Fibroblast of the conjunctiva (primary cell): ENCODE data around the gene RABGEF1.
"Not testable (repeated sequence)": the region's sequence is repeated elsewhere in the genome, so short reads cannot be mapped to it uniquely, and the experiment has no call there.

Source experiments
- DNase-seq: peaks from one replicate; pipeline ENCODE4 v3.0.0-alpha.2; 2010; ENCODE audit warnings: low read depth

RABGEF1 gene

DNA sequence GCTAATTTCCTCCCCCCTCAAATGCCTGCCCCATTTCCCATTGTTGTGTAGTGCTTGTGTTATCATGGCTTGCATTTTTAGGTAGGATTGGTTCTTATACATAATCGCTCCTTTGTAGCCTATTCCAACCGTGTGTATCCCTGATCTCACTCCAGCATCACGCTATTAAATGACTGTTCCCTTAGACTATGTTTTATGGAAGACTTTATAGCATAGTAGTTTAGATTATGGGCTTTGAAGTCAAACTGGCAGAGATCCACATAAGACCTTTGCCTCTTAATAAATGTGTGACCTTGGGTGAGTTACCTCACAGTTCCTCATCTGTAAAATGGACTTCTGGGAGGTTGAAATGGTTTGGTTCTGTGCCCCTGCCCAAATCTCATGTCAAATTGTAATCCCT, 5.4 kb upstream of the RABGEF1 start:
- DNase-seq, result no peak

DNA sequence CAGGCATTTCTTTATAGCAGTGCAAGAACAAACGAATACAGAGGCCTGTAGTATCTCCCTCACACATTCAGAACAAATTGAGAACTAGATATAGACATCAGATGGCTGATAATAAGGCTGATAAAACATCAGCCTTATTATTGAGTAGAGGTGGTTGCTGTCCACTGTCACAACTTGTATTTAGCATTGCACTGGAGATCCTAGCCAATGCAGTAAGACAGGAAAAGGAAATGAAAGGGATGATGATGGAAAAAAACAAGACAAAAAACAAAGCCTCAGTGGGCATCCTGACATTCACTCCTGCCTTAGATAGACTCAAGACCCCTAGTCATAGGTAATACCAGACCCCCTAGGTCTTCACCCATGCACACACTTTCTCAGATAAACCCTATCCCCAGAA, 4.7 kb upstream of the RABGEF1 start:
- DNase-seq, result no peak

- no peak for DNase-seq
Measured at GRCh38 chr7:66736892-66737291, 3.6 kb upstream of the RABGEF1 start.

DNA sequence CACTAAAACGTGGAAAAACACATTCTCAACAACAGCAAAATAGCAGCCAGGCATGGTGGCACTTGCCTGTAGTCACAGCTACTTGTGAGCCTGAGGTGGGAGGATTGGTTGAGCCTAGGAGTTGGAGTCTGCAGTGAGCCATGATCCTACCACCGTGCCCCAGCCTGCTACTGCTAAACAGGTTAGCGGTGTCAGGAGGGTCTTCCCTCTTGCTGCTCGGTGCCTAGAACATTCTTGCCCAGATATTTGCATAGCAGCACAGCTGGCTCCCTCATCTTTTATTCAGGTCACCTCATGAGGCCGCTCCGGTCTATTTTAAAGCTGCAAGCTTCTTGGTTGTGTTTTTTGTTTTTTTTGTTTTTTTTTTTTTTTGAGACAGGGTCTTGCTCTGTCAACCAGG, 2.9 kb upstream of the RABGEF1 start:
- no peak for DNase-seq

- DNase-seq, result no peak
Measured at GRCh38 chr7:66739477-66739876, 1.1 kb upstream of the RABGEF1 start.

GRCh38 chr7:66739953-66740301, 606 bp upstream of the RABGEF1 start:
- DNase-seq, result no peak

DNA sequence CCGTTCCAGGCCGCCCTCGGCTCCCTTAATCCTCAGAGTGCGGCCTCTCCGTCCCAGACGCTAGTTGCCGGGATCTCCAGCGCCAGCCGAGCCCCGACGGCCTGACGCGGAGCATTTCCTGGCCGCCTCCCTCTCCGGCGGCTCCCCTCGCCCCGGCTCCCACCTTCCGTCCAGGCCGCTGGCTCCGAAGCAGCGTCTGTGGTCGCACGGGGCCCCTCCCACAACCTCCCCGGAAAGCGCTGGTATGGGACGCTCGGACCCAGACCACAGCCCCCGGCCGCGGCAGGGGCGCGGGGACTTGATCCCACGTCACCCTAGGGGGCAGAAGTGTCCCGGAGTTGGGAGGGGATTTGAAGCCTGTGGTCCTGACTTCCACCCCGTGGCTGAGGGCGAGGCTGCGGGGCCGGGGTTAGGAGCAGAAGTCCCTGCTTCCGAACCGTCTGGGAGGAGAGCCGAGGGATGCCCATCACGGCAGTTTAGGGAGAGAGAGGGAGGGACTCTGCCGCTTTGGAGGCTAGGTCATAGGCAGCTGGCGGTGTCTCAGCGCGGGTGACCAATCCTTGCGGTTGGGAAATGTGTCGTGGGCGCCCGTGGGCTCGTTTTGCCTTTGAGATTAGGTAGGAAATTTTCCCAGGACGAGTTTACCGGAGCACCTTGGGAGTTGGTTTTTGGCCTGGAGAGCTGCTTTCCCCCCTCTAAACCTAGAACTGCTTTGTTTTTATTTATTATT, 612 bp downstream of the RABGEF1 start:
- not testable (repeated sequence) for DNase-seq

DNA sequence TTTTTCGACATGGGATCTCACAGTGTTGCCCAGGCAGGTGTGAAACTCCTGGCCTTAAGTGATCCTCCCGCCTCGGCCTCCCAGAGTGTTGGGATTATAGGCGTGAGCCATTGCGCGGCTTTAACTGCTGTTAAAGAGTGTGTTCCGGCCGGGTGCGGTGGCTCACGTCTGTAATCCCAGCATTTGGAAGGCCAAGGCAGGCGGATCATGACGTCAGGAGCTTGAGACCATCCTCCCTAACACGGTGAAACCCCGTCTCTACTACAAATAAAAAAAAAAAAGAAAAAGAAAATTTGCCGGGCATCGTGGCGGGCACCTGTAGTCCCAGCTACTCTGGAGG, 1.1 kb downstream of the RABGEF1 start:
- no peak for DNase-seq

- peak; percentile 26 for DNase-seq
Measured at GRCh38 chr7:66742298-66742697, 1.8 kb downstream of the RABGEF1 start.

DNA sequence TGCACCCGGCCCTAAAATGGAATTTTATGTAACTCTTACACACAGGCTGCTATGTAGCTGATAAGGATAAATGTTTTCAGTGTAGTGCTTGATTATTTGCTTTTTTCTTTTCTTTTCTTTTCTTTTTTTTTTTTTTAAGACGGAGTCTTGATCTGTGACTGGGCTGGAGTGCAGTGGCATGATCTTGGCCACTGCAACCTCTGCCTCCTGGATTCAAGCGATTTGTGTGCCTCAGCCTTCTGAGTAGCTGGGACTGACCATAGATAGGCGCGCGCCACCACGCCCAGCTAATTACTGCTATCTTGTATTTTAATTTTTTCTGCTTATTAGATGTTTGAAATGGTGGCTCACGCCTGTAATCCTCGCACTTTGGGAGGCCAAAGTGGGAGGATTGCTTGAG, 3.4 kb downstream of the RABGEF1 start:
- no peak for DNase-seq

DNA sequence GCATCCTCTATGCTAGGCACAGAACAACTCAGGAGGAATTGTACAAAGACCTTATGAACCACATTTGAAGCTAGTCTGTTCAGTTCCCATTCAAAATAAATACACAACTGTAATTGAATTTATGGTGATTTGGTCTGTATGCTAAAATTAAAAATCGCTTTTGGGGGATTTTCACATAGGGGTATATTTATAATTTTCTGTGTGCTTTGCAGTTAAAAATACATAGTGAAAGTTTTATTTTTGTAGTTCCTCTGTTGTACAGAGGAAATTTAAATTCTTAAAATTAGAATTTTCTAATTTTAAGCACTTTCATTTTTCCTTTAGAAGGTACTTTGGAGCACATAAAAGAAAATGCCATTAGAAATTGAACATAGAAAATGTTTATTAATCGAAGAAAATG, 6.9 kb downstream of the RABGEF1 start:
- no peak for DNase-seq

DNA sequence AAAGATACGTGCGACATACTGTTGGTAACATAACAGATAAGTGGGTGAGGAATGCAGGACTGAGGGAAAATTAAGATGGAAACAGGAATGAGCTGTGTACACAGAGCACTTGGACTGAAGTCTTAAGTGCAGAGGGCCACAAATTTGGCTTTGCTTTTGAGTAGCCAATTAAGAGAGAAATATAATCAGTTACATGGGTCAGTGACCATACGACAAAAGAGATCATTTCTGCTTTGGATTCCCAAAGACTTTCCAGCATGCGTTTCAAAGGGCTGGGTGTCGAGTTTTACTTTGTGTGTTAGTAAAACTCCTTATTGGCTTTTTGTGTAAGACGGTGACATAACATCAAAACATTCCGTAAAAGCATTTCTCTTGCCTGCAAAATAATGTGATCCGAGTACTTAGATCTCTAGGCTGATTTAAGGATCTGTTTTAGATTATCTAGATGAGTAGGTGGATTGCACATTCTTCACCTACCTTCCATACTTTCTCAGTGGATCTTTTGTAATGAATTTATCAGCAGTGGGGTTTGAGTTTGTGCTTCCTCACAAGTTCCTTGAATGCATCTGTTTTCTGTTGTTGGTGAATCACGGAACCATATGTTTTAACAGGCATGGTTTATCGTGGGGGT, 7.5 kb downstream of the RABGEF1 start:
- DNase-seq, result no peak

DNA sequence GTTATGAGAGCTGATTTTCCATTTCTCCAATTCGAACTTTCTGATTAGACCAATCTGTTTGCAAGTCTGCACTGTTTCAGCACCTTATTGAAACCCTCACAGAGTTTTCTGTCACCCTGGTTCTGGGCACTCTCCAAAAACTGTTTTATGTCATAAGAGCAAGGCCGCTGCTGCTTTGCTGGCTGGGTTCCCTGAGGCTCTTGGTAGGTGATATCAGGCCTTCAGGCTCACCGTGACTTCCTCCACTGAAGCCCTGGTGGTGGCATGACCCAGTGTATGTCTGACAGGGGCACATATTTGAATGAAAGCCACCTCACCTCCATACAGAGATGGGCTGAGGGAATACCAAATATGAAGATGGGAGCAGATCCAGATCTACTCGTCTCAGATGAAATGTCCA, 8.3 kb downstream of the RABGEF1 start:
- DNase-seq, result no peak

- DNase-seq, result no peak
Measured at GRCh38 chr7:66751945-66752344, 11.4 kb downstream of the RABGEF1 start.

DNA sequence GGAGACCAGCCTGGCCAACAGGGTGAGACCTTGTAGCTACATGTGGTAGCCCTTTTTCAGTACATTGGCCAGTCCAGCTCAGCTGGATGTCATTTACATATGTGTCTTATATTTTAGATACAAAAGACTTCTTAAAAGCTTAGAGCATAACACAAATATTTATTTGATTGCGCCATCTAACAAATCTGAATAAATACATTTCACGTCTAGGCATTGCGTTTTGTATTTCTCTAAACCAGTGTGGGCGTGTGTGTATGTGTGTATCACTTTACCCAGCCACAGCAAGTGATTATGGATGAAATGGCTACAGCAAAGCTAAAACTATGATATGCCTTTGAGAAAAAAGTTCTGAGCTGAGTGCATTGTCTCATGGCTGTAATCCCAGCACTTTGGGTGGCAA, 14.0 kb downstream of the RABGEF1 start:
- no peak for DNase-seq

- not testable (repeated sequence) for DNase-seq
Measured at GRCh38 chr7:66755059-66755458, 14.5 kb downstream of the RABGEF1 start.

DNA sequence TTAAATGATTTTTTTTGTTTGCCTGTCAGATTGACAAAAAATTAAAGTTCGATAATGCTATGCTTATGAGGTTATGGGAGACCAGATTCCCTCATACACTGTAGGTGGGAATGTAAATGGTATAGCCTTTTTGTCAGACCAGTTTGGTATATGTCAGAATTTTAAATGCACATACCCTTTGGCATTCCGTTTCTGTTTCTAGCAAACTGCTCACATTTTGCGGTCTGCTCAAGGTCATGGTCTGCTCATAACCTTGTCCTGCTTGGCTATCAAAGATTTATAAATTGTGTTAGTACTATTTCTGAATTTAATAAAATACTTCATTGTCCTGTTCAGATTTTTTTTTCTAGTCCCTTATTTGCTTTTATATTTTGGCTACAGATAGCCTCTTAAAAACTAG, 15.7 kb downstream of the RABGEF1 start:
- not testable (repeated sequence) for DNase-seq

DNA sequence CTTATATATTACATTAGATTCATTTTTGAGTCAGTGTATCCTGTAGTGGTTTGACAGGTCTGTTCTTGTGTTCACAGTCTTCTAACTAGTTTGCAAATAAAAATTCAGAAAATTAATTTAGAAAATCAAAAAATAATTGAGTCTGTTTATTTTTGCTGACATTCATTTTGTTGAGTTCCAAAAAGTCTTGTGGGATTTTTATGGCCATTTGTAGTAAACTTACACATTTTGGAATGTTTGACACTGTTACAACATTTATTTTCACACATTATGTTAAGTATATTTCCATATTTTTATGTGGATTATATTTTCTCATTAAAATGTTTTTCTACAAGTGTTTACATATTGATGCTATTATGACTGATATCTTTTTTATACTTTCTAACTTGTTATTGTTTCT, 16.4 kb downstream of the RABGEF1 start:
- no peak for DNase-seq

DNA sequence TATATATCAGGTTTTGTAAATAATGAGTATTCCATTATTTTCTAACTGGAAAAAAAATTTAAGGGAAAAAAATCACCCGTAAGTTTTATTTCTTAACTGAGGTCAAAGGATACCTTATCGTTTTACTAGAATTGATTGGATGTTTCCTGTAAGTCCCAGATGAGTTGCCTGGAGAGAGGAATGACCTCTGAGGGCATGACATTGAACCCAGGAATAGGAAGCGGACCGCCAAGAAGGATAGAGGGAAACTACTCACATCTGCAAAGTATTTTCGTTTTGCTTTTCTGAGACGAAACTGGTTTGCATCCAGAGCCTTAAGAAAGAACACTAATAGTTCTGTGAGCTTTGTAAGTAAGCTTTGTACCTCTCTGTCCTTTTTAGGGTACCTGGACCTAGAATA, 17.4 kb downstream of the RABGEF1 start:
- no peak for DNase-seq

- no peak for DNase-seq
Measured at GRCh38 chr7:66758950-66759628, 18.6 kb downstream of the RABGEF1 start.

DNA sequence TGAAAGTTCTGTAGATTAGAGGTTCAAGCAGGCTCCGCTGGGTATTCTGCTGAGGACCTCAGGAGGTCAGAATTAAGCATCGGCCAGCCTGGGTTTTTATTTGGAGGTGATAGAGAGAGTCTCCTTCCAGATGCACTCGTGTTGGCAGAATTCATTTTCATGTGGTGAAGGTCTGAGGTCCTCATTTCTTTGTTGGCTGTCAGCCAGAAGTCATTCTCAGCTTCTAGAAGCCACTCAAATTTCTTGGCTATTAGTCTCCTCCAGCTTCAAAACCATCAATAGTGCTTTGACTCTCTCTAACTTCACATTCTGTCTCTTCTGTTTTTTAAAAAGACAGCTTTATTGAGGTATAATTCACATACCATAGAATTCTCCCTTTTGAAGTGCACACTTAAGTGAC, 22.6 kb downstream of the RABGEF1 start:
- not testable (repeated sequence) for DNase-seq

- not testable (repeated sequence) for DNase-seq
Measured at GRCh38 chr7:66763633-66764355, 23.3 kb downstream of the RABGEF1 start.

DNA sequence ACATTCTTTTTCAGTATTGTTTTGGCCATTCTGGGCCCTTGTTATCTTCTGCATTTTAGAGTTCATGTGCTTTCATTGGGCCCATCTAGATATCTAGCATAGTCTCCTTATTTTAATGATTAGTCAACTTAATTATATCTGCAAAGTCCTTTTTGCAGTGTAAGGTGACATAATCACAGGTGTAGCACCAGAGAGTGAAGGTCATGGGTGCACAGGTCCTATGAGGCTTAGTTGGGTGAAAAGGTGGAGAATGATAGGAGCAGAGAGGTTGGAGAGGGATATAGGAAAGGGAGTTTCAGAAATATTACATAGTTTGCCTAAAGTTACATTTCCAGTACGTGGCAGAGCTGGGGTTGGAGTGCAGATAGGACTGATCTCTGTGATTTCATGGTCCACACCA, 24.4 kb downstream of the RABGEF1 start:
- not testable (repeated sequence) for DNase-seq
